Activated CD4-positive, alpha-beta T cell treated with anti-CD3 and anti-CD28 coated beads, Interleukin-2, Interleukin-4, amounts not matched to agents 100 ng/mL and 50 ng/mL, durations not matched to agents 16 hours and 8 hours (primary cell): ENCODE results near the gene HIPK4.
"Not testable (repeated sequence)": the region's sequence is repeated elsewhere in the genome, so short reads cannot be mapped to it uniquely, and the experiment has no call there.

Experiments used
- DNase-seq: peaks from one replicate; pipeline ENCODE4 v3.0.0-alpha.2; 2020; ENCODE audit warnings: low spot score

Gene HIPK4

DNA sequence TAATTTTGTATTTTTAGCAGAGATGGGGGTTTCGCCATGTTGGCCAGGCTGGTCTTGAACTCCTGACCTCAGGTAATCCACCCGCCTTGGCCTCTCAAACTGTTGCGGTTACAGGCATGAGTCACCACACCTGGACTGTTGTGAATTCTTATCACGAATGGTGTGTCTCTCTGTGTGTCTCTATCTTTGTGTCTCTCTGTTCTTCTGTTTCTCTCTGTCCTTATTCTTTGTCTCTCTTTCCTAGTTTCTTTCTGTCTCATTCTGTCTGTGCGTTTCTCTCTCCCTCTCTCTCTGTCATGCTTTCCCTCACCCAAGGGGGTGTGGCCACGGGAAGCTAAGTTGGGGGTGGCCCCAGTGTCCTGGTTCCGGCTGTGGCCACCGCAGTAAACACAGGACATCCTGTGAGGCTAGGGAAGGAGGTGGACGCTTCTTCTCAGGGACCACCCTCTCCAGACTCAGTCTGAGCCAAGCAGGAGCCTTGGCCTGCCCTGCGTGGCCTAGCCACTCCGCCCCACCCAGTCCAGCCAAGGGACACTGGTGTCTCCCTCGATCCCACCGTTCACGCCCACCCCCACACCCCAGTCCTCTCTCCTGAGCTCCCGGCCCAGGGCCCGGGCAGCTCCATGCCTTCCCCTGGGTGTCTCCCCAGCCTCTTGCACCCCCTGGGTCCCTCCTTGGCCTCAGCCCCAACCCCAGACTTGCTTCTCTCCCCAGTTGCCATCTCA lies 27.1 kb upstream of the HIPK4 start:
- DNase-seq = peak; percentile 18

- no peak for DNase-seq
Observed at GRCh38 chr19:40415768-40416167, 25.8 kb upstream of the HIPK4 start.

DNA sequence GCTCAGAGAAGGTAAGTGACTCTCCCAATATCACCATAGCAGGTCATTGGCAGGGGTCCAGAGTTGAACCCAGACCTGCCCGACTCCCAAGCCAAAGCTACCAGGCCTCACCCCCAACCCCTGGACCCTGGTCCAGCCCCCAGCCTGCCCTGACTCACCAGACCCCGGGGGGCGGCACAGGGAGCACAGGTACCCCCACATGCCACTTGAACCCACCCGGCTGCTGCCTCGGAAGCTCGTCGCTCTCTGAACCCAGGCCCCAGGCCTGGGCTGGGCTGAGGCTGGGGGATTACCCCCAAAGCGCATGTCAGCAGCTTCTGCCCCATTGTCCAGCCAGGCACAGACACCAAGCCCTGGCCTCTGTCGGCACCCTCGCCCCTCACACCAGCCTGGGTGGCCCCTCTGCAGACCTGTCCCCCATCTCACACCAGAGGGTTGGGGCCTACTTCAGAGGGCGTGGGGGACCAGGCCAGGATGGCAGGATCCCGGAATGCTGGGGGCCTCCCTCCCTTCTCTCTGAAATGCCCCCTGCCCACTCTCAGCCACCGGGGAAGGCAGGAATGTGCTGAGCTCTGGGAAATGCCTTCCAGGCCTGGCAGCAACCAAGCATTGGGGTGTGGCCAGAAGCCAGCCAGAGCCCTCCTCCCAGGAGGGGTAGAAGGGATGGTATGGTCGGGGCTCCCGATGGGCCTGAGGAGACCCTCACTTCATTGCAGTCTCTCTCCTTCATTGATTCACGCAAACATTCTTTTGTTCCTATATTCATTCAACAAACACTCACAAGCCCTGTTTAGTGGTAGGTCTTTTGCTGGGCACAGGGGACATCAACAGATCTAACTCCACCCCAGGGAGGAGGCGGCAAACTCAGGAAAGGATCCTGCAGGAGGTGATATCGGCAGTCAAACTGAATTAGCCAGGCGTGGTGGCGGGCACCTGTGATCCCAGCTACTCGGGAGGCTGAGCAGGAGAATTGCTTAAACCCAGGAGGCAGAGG lies 24.9 kb upstream of the HIPK4 start:
- DNase-seq = no peak

- DNase-seq = no peak
Observed at GRCh38 chr19:40413291-40413845, 23.4 kb upstream of the HIPK4 start, which contains the start of gene PRX. TSS of gene PRX (minus strand) at chr19:40413378. CDS start at chr19:40407932, 5,446 bp downstream.

DNA sequence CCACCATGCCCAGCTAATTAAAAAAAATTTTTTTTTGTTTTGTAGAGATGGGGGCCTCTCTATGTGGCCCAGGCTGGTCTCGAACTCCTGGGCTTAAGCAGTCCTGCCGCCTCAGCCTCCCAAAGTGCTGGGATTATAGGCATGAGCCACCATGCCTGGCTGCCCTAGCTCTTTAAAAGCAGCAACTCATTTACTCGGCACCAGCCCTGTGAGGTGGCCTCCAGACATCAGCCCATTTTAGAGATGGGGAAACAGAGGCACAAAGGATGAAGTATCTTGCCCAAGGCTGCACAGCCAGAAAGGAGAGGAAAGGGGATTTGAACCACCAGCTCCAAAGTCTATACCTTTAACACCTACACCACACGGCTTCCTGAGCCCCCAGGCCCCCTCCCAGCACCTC lies 22.9 kb upstream of the HIPK4 start:
- no peak for DNase-seq

- no peak for DNase-seq
Observed at GRCh38 chr19:40411958-40412499, 22.0 kb upstream of the HIPK4 start.

DNA sequence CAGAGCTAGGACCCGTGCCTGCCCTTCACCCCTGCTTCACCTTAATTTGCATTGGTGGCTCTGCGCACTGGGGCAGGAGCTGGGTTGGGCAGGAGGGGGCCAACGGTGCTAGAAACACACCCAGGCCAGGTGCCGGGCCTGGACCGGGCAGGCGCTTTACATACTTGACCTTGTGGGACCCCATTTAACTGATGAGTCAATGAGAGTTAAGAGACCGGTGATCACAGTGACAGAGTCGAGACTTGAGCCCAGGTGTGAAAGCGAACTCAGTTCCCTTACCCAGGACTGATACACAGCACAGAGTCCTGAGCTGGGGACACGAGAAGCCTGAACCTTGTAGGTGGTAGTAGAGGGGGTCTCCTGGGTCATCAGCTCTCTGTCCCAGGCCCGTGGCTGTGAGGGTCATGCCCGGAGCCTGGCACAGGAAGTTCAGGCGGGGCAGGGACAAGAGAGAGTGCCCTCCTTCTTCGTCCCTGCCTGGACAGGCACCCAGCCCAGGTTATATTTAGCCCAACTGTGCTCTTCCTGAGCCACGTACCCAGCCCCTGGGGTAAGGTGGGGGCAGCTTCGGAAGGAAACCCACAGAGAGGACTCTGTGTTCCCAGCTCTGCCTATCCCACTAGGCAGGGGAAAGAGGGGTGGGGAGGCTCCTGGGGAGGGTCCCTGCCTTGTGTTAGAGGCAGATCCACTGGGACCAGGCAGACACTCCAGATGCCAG lies 21.3 kb upstream of the HIPK4 start:
- DNase-seq = no peak

DNA sequence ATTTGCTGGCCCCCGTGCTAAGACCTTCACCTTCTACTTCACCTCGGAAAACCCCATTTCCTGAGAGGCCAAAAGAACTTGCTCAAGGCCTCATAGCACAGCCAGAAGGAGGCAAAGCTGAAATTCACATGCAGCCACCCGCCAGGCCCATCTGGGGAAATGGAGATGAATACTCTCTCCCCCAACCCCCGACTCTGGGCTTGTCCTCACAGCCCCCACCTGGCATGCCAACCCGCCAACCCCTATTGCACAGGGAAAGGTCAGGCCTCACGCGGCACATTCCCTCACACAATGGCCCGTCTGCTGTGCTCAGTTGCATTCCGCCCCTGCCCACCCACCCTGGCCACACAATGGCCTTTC lies 20.0 kb upstream of the HIPK4 start:
- DNase-seq = no peak

DNA sequence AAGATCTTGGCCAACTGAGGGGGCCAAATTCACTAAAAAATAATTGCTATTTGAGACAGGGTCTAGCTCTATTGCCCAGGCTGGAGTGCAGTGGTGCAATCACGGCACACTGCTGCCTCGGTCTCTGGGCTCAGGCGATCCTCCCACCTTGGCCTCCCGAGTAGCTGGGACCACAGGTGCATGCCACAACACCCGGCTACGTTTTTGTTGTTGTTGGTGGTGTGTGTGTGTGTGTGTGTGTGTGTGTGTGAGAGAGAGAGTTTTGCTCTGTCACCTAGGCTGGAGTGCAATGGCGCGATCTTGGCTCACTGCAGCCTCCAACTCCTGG lies 18.6 kb upstream of the HIPK4 start:
- not testable (repeated sequence) for DNase-seq

- no peak for DNase-seq
Observed at GRCh38 chr19:40407714-40408597, 18.0 kb upstream of the HIPK4 start.

GRCh38 chr19:40403262-40403984 lies 13.4 kb upstream of the HIPK4 start:
- peak; percentile 93 for DNase-seq

DNA sequence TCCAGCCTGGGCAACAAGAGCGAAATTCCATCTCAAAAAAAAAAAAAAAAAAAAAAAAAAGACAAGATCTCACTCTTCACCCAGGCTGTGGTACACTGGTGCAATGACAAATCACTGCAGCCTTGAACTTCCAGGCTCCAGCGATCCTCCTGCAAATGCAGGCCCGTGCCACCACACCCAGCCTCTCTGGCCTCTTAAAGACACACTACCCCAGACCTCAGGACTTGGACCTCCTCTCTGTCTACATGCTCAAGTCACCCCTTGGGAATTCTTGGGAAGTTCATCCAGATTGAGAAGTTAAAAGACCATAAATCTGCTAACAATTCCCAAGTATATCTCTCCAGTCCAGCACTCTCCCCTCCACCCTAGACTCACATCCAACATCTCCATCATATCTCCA lies 10.6 kb upstream of the HIPK4 start:
- DNase-seq = no peak

- peak; percentile 49 for DNase-seq
Observed at GRCh38 chr19:40398417-40399131, 8.6 kb upstream of the HIPK4 start.

DNA sequence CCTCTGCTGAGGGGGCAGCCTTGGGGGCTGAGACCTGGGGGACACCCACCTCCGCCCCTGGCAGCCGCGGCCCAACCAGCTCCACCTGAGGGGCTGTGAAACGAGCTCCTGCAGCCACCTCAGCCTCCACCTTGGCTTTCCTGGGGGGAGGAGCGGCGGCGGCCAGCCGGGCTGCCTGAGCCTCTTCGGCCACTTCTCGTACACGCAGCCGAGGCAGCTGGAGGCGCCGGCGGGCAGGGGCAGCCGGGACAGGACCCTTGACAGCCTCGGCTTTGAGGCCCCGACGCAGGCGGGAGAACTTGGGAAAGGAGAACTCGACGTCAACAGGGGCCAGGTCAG lies 7.6 kb upstream of the HIPK4 start:
- DNase-seq = no peak

GRCh38 chr19:40396886-40397567 lies 7.0 kb upstream of the HIPK4 start:
- no peak for DNase-seq

- DNase-seq = no peak
Observed at GRCh38 chr19:40395956-40396355, 6.0 kb upstream of the HIPK4 start.

GRCh38 chr19:40394816-40395210 lies 4.8 kb upstream of the HIPK4 start:
- no peak for DNase-seq

DNA sequence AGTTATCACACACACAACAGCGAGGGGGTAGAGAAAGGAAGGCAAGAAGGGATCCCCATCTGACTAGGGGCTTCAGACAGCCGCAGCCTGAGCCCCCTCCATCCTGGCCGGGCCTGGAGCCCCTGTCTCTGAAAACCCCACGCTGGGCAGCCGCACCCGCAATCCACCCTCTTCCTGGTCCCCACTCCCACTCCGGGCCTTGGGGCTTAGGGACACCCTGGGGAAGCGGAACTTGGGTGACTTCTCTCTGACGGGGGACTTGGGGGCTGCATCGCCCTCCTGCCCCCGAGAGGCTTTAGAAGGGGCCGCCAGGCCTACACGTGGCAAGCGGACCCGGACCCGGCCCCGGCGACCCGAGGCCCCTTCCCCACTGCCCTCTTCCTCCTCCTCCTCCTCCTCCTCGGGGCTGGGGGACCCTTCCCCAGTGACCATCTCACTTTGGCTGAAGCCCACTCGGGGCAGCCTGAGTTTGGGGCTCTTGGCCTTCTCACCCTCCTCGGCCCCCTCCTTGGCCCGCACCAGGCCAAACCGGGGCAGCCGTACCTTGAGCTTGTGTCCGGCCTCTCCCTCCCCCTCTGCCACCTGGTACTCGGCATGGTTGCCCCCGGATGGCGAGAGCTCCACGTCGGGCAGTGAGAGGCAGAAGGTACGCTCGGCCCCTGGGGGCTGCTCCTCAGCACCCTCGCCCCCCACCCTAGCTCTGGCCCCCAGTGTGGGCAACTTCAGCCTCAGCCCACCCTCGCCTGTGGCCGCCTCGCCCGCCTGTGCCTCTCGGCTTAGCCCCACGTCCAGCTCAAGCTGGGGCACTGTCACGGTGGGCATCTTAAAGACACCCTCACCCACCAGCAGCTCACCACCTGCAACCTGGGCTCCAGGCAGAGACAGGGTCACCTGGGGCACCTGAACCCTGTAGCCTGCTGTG lies 4.2 kb upstream of the HIPK4 start:
- DNase-seq = no peak
